Endothelial cell of umbilical vein (primary cell): Measurements from ENCODE around the gene HS6ST2. TPM values are rescaled to one million over a fixed set of nuclear protein-coding genes. Genes with fewer than 3 reads are reported as not detected.

ENCODE experiments used
- BruUV-seq: library from RNA; stranded (reverse); fragments of 400-500 nt; replicated peaks from 2 replicates; lab custom pipeline; 2021; lab: Mats Ljungman, UMichigan
- CTCF ChIA-PET: fragments of 300-600, 350-600 bp; sonication (Branson Sonifier 250); formaldehyde crosslinking; loops from one replicate; lab custom pipeline; 2021; ENCODE audit warnings: antibody characterized with exemption, inconsistent platforms; lab: Charles Lee
- POLR2A ChIA-PET: fragments of 300-600, 350-600 bp; sonication (Branson Sonifier 250); formaldehyde crosslinking; loops from one replicate; lab custom pipeline; 2021; ENCODE audit warnings: antibody characterized with exemption, inconsistent platforms; lab: Charles Lee
- DNase-seq: peaks from one replicate; pipeline ENCODE4 v3.0.0-alpha.2; 2011; ENCODE audit warnings: low read depth, low spot score
- FAIRE-seq: peaks from 2 replicates; lab custom pipeline; 2011; peaks lifted over from hg19 to GRCh38; lab: Jason Lieb, UNC
- H2AFZ ChIP-seq: 2 replicates; pipeline ENCODE4 v1.6.0; 2012; ENCODE audit warnings: low read depth, low read length, control low read depth, inconsistent platforms
- H3K27ac ChIP-seq: 2 replicates; pipeline ENCODE4 v1.5.1; 2011; ENCODE audit warnings: low read depth, mild to moderate bottlenecking, control low read depth, low read length, moderate library complexity; ENCODE audit not compliant: insufficient read depth
- H3K27me3 ChIP-seq, 2 experiments: 2 replicates each; pipeline versions ENCODE4 v1.6.0 to v1.6.1; 2011; ENCODE audit warnings: low read length in 2 of 2, mixed read lengths in 1 of 2; ENCODE audit not compliant: control insufficient read depth in 2 of 2, insufficient read depth in 2 of 2
- H3K36me3 ChIP-seq, 2 experiments: 2 replicates in 1 of 2; 3 replicates in 1 of 2; pipeline ENCODE4 v1.5.1; 2011; ENCODE audit warnings: low read length in 2 of 2, mild to moderate bottlenecking in 1 of 2, moderate library complexity in 1 of 2; ENCODE audit not compliant: control insufficient read depth in 2 of 2, insufficient read depth in 2 of 2; ENCODE audit errors: extremely low read depth in 1 of 2
- H3K4me1 ChIP-seq: 3 replicates; pipeline ENCODE4 v1.5.1; 2011; ENCODE audit warnings: mild to moderate bottlenecking, low read length; ENCODE audit not compliant: control insufficient read depth, insufficient read depth; ENCODE audit errors: extremely low read depth
- H3K4me2 ChIP-seq: 2 replicates; pipeline ENCODE4 v1.6.1; 2011; ENCODE audit warnings: low read length, control low read depth, mixed read lengths; ENCODE audit not compliant: insufficient read depth
- H3K4me3 ChIP-seq, 3 experiments: fragments of 200-600 bp in 1 of 3; sonication (generic), shearing (Covaris generic) in 1 of 3; replicated peaks in 1 of 3; 2 replicates each; pipeline ENCODE4 v1.5.1; 2011 to 2016; ENCODE audit warnings: control low read depth in 3 of 3, low read length in 3 of 3, mild to moderate bottlenecking in 2 of 3, inconsistent platforms in 1 of 3, low read depth in 1 of 3, moderate library complexity in 1 of 3; ENCODE audit not compliant: insufficient read depth in 1 of 3
- H3K79me2 ChIP-seq: 2 replicates; pipeline ENCODE4 v1.6.0; 2012; ENCODE audit warnings: low read length, inconsistent platforms; ENCODE audit not compliant: control insufficient read depth, insufficient read depth
- H3K9ac ChIP-seq: replicated peaks from 2 replicates; pipeline ENCODE3; 2011; ENCODE audit warnings: low read length, control low read depth; ENCODE audit not compliant: insufficient read depth; ENCODE audit errors: extremely low read depth
- H3K9me1 ChIP-seq: replicated peaks from 3 replicates; pipeline ENCODE4 v1.6.0; 2011; ENCODE audit warnings: mild to moderate bottlenecking, low read length; ENCODE audit not compliant: control insufficient read depth, insufficient read depth; ENCODE audit errors: extremely low read depth
- H3K9me3 ChIP-seq: replicated peaks from 2 replicates; pipeline ENCODE4 v1.5.1; 2012; ENCODE audit warnings: low read length, inconsistent platforms; ENCODE audit not compliant: control insufficient read depth, insufficient read depth
- H4K20me1 ChIP-seq: replicated peaks from 2 replicates; pipeline ENCODE3; 2011; ENCODE audit warnings: mild to moderate bottlenecking, low read length; ENCODE audit not compliant: control insufficient read depth, insufficient read depth; ENCODE audit errors: extremely low read depth
- EZH2 ChIP-seq: IDR thresholded peaks from 2 replicates; pipeline ENCODE4 v1.6.1; 2012; ENCODE audit warnings: borderline replicate concordance, low read depth, mild to moderate bottlenecking, moderate library complexity, low read length, inconsistent platforms; ENCODE audit not compliant: severe bottlenecking
- FOS ChIP-seq: IDR thresholded peaks from 2 replicates; pipeline ENCODE4 v1.6.1; 2011; ENCODE audit warnings: mild to moderate bottlenecking, low read length, moderate library complexity, borderline replicate concordance; ENCODE audit not compliant: insufficient read depth
- GATA2 ChIP-seq: IDR thresholded peaks from 2 replicates; pipeline ENCODE4 v1.7.0; 2011; ENCODE audit warnings: low read depth, mild to moderate bottlenecking, moderate library complexity, mixed read lengths, low read length; ENCODE audit not compliant: insufficient read length, insufficient read depth
- JUN ChIP-seq: IDR thresholded peaks from 2 replicates; pipeline ENCODE4 v1.6.1; 2011; ENCODE audit warnings: borderline replicate concordance, low read depth; ENCODE audit not compliant: insufficient read length, insufficient read depth
- MYC ChIP-seq: IDR thresholded peaks from one replicate; pipeline ENCODE4 v1.6.1; 2011; ENCODE audit warnings: mild to moderate bottlenecking, low read depth, low read length
- POLR2A ChIP-seq: IDR thresholded peaks from 2 replicates; pipeline ENCODE4 v1.6.1; 2012; ENCODE audit warnings: low read depth, mild to moderate bottlenecking, control low read depth, low read length
- POLR2AphosphoS5 ChIP-seq: IDR thresholded peaks from 2 replicates; pipeline ENCODE4 v1.6.1; 2012; ENCODE audit warnings: low read depth, mild to moderate bottlenecking, control low read depth, low read length, moderate library complexity; ENCODE audit not compliant: insufficient read depth
- dilution Hi-C: fragments of 300-500 bp; cut with MboI; formaldehyde crosslinking; loops from one replicate; pipeline ENCODE4 v1.15.0; 2019; ENCODE audit warnings: low sequenced_read_pairs; ENCODE audit not compliant: extremely low pct_ligation_motif_present
- intact Hi-C: fragments of 100-400 bp; cut with micrococcal nuclease; formaldehyde crosslinking; loops from one replicate; pipeline ENCODE4 v1.10.0; 2022
- polyA plus RNA-seq, 4 experiments: library from polyadenylated mRNA; depleted of rRNA in 3 of 4; stranded (reverse) in 3 of 4; unstranded in 1 of 4; fragments of >200 nt; gene quantifications; 2 replicates each; pipeline versions ENCODE4 v1.2.1 to v1.2.3, GENCODE V29; 2011 to 2012; ENCODE audit warnings: missing spikeins in 1 of 4
- total RNA-seq: library from RNA; stranded (reverse); gene quantifications from 2 replicates; pipeline ENCODE4 v1.2.3, GENCODE V29; 2021
- TF ChIP-seq, protein P1 (sequence below): IDR thresholded peaks from 2 replicates; pipeline ENCODE4 v1.6.1; 2011; ENCODE audit not compliant: insufficient read depth, insufficient read length
- TF ChIP-seq, protein P2 (sequence below), 2 donors: IDR thresholded peaks; 1 replicate in 1 of 2; 2 replicates in 1 of 2; pipeline ENCODE4 v1.5.1; 2011; ENCODE audit warnings: low read length in 2 of 2, mild to moderate bottlenecking in 2 of 2, moderate library complexity in 2 of 2, control low read depth in 1 of 2, inconsistent platforms in 1 of 2, low read depth in 1 of 2; ENCODE audit not compliant: insufficient read depth in 1 of 2; ENCODE audit errors: extremely low read depth in 1 of 2

Gene HS6ST2
- total and polyA plus RNA-seq, 2 donors (not counting 3 experiments of a cell fraction or from before 2014, with no cell fraction given) = 0.49 to 0.84 TPM

DNA sequence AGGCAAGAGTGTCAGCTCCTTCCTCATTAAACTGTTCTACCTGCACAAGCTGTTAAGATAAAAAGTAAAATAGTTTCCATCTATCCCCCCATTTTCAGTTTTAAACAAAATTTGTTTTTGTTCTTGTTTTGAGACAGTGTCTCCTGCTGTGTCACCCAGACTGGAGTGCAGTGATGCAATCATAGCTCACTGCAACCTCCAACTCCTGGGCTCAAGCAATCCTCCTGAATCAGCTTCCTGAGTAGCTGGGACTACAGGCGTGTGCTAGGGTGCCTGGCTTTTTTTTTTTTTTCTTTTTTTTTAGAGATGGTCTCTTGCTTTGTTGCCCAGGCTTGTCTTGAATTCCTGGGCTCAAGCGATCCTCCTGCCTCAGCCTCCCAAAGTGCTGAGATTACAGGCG is 105.4 kb downstream of the HS6ST2 start:
- Histone ChIP-seq H3K9ac (no peak overlapping the region), H3K27me3 (no peaks in the 10 kb centered on the region), H3K4me3 (no peak overlapping the region), H3K4me1 (peaks cover 23% of the 10 kb centered on the region), H3K9me1 (no peaks in the 10 kb centered on the region), H3K27ac (peak overlapping the region; percentile 53), H4K20me1 (no peaks in the 10 kb centered on the region), H2AFZ (peak overlapping the region; percentile 14), H3K36me3 (no peaks in the 10 kb centered on the region), H3K4me2 (peak overlapping the region; percentile 17), H3K9me3 (no peaks in the 10 kb centered on the region), H3K79me2 (no peaks in the 10 kb centered on the region)
- dilution Hi-C loops (no loop called here), intact Hi-C loops (no loop called here)
- FAIRE-seq = peak; percentile 33
- no TSS peak for BruUV-seq
- TF ChIP-seq EZH2 (no peak), FOS (peak; percentile 44)
- ChIA-PET POLR2A (no interaction called here), CTCF (no interaction called here)
- DNase-seq = no peak

DNA sequence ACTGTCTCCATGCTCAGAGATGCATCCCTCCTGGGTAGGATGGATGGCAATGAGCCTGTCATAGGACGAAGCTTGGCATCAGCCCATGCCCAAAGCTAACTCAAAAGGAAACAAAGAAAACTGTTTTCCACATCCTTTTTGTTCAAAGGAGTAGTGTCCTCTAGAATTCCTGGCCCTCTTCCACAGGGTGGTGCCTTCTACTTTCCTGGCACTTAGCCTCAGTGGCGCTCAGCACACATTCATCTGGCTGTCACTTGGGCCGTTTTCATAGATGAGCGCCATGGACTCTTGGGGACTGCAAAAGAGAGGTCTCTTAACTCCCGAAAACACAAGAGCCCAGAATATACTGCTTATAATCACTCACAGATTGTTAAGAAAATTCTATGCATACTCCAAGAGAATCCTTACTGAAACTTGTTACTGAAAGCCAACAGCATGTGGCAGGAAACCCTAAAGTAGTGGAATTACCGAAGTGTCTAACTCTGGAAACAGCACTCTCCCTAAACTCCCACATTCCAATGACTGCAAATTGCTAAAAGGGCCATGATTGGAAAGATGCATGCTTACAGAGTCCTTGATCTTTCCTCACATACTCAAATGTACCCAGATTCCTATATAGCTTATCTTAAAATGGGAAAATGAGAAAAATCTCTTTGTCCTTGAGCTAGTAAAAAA is 110.0 kb downstream of the HS6ST2 start:
- H3K9ac ChIP-seq = no peak overlapping the region
- no peaks in the 10 kb centered on the region for H3K36me3 ChIP-seq
- H3K4me3 ChIP-seq = no peak overlapping the region
- no peak overlapping the region for H2AFZ ChIP-seq
- no TSS peak for BruUV-seq
- ChIA-PET CTCF (no interaction called here), POLR2A (no interaction called here)
- H3K79me2 ChIP-seq = no peaks in the 10 kb centered on the region
- H3K4me2 ChIP-seq = no peak overlapping the region
- dilution Hi-C loops = no loop called here
- no peaks in the 10 kb centered on the region for H4K20me1 ChIP-seq
- H3K9me1 ChIP-seq = no peaks in the 10 kb centered on the region
- H3K9me3 ChIP-seq = no peaks in the 10 kb centered on the region
- no peak for TF ChIP-seq POLR2A
- TF ChIP-seq, protein P1, sequence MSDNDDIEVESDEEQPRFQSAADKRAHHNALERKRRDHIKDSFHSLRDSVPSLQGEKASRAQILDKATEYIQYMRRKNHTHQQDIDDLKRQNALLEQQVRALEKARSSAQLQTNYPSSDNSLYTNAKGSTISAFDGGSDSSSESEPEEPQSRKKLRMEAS = no peak
- no peak for TF ChIP-seq JUN
- no peak for TF ChIP-seq MYC
- no peak for TF ChIP-seq GATA2
- no peak for TF ChIP-seq EZH2
- no peak for TF ChIP-seq FOS
- TF ChIP-seq POLR2AphosphoS5 = no peak
- TF ChIP-seq, protein P2, sequence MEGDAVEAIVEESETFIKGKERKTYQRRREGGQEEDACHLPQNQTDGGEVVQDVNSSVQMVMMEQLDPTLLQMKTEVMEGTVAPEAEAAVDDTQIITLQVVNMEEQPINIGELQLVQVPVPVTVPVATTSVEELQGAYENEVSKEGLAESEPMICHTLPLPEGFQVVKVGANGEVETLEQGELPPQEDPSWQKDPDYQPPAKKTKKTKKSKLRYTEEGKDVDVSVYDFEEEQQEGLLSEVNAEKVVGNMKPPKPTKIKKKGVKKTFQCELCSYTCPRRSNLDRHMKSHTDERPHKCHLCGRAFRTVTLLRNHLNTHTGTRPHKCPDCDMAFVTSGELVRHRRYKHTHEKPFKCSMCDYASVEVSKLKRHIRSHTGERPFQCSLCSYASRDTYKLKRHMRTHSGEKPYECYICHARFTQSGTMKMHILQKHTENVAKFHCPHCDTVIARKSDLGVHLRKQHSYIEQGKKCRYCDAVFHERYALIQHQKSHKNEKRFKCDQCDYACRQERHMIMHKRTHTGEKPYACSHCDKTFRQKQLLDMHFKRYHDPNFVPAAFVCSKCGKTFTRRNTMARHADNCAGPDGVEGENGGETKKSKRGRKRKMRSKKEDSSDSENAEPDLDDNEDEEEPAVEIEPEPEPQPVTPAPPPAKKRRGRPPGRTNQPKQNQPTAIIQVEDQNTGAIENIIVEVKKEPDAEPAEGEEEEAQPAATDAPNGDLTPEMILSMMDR (IDR thresholded peaks at IDR 0.05; ENCODE audit: extremely low read depth in 1 of 2, insufficient read depth in 1 of 2, low read depth in 1 of 2, low read length in 2 of 2) = no peak
- H3K27me3 ChIP-seq = no peaks in the 10 kb centered on the region
- FAIRE-seq = no peak
- intact Hi-C loops = no loop called here
- peaks cover 9% of the 10 kb centered on the region for H3K4me1 ChIP-seq
- peak; percentile 7 for DNase-seq
- no peak overlapping the region for H3K27ac ChIP-seq
